ENCODE measurements around the gene MSRB3. TPM values are rescaled to one million over a fixed set of nuclear protein-coding genes. Genes with fewer than 3 reads are reported as not detected.
"Not testable (repeated sequence)": the region's sequence is repeated elsewhere in the genome, so short reads cannot be mapped to it uniquely, and the experiment has no call there.

The MSRB3 gene
- total RNA-seq, 2 donors from 2014 or later, result 3.6 to 14.5 TPM

DNA sequence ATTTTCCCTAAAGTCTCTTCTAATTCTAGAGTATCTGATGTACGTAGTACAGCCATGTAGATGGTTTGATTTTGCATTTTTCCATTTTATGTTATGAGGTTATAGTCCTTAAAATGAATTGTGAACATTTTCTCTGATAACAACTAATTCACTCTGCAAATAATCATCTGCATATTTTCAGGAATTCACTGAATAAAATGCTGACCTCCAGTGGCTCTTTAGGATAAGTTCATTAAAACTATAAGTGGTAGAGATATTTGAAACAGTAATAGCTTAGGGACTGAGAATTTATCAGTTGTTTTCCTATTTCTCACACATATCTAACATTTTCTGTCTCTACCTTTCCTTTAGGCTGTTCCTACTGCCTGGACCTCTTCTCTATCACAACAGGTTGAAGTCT, 4.4 kb downstream of the MSRB3 start:
- Histone ChIP-seq H3K9me3 (no peaks in the 10 kb centered on the region), H3K27ac (no peak overlapping the region), H3K4me3 (no peak overlapping the region), H3K36me3 (replicated peaks in 1 of 2; ENCODE audit: insufficient read depth in 1 of 2, low read depth in 2 of 2) (no peaks in the 10 kb centered on the region), H3K4me1 (peaks cover 8% of the 10 kb centered on the region), H3K27me3 (no peaks in the 10 kb centered on the region)
- DNase-seq (no peak), ATAC-seq (no peak)
- 71 to 88% methylated on average over 1 of the region's 1 CpG for WGBS, 2 donors
- TF ChIP-seq POLR2A (IDR thresholded peaks at IDR 0.05), result no peak
- intact Hi-C loops (cut with DNase I), result no loop called here

DNA sequence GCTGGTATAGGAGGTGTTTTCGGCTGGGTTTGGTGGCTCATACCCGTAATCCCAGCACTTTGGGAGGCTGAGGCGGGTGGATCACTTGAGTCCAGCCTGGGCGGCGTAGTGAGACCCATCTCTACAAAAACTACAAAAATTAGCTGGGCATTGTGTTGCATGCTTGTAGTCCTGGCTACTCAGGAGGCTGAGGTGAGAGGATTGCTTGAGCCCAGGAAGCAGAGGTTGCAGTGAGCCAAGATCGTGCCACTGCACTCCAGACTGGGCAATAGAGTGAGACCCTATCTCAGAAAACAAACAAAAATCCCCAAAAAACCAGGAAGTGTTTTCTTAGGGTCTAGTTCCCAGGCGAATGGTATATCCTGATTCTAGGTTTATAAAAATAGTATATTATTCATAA, 7.0 kb downstream of the MSRB3 start:
- H3K9me3 ChIP-seq; H3K4me3 ChIP-seq; H3K27ac ChIP-seq; H3K27me3 ChIP-seq; H3K4me1 ChIP-seq; ATAC-seq; H3K36me3 ChIP-seq (replicated peaks in 1 of 2; ENCODE audit: insufficient read depth in 1 of 2, low read depth in 2 of 2); DNase-seq; intact Hi-C loops (cut with DNase I): not testable (repeated sequence)
- 84 to 85% methylated on average over 7 of the region's 7 CpGs for WGBS, 2 donors

- Histone ChIP-seq H3K36me3 (replicated peaks in 1 of 2; ENCODE audit: insufficient read depth in 1 of 2, low read depth in 2 of 2) (no peaks in the 10 kb centered on the region), H3K27ac (no peak overlapping the region), H3K4me1 (no peaks in the 10 kb centered on the region), H3K9me3 (no peaks in the 10 kb centered on the region), H3K4me3 (no peak overlapping the region), H3K27me3 (no peaks in the 10 kb centered on the region)
- 80 to 82% methylated on average over 2 of the region's 2 CpGs for WGBS, 2 donors
- DNase-seq (no peak), ATAC-seq (no peak)
- intact Hi-C loops (cut with DNase I), result no loop called here
- TF ChIP-seq POLR2A (IDR thresholded peaks at IDR 0.05), result no peak
- TF ChIP-seq, protein P1, sequence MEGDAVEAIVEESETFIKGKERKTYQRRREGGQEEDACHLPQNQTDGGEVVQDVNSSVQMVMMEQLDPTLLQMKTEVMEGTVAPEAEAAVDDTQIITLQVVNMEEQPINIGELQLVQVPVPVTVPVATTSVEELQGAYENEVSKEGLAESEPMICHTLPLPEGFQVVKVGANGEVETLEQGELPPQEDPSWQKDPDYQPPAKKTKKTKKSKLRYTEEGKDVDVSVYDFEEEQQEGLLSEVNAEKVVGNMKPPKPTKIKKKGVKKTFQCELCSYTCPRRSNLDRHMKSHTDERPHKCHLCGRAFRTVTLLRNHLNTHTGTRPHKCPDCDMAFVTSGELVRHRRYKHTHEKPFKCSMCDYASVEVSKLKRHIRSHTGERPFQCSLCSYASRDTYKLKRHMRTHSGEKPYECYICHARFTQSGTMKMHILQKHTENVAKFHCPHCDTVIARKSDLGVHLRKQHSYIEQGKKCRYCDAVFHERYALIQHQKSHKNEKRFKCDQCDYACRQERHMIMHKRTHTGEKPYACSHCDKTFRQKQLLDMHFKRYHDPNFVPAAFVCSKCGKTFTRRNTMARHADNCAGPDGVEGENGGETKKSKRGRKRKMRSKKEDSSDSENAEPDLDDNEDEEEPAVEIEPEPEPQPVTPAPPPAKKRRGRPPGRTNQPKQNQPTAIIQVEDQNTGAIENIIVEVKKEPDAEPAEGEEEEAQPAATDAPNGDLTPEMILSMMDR (IDR thresholded peaks at IDR 0.05), result no peak
Observed at GRCh38 chr12:65287426-65287825, 8.9 kb downstream of the MSRB3 start.

DNA sequence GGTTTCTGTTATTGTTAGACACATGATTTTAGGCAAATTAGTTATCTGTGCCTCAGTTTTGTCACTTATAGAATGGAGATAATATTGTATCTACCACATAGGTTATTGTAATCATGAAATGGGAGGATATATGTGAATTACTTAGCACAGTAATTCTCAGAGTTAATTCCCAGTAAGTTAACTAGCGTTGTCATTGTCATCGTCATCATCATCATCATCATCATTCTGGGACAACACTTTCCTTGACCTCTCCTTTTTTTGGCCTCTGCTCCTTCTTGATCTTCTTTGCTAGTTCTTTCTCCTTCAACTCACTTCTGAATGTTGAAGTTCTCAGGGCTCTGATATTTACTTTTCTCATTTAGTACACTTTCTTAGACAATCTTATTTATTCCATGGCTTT, 13.8 kb downstream of the MSRB3 start:
- no peak for TF ChIP-seq POLR2A (IDR thresholded peaks at IDR 0.05)
- TF ChIP-seq, protein P1 (IDR thresholded peaks at IDR 0.05), result no peak
- H3K27me3 ChIP-seq, result no peaks in the 10 kb centered on the region
- no peaks in the 10 kb centered on the region for H3K36me3 ChIP-seq (replicated peaks in 1 of 2; ENCODE audit: insufficient read depth in 1 of 2, low read depth in 2 of 2)
- no peak overlapping the region for H3K4me3 ChIP-seq
- H3K27ac ChIP-seq, result no peak overlapping the region
- 80 to 83% methylated on average over 2 of the region's 2 CpGs for WGBS, 2 donors
- intact Hi-C loops (cut with DNase I), result no loop called here
- H3K9me3 ChIP-seq, result no peaks in the 10 kb centered on the region
- DNase-seq (no peak), ATAC-seq (no peak)
- no peaks in the 10 kb centered on the region for H3K4me1 ChIP-seq

DNA sequence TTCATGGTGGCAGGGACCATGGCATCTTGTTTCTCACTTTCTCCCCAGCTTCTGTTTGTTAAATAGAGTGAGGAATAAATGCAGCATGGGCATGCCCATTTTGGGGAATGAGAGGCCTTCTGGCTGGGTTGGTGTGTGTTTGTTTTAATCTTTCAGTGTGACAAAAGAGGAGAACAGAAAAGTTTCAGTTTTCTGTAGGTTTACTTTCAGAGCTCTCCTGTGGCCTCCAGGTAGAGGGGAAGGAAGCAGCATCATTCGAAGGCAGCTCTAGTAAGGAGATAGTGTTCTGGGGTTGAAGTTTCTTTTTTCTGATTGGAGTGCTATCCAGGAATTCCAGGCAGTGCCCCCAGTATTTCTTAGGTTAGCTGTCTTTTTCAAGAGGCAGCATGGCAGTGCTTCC, 15.3 kb downstream of the MSRB3 start:
- Histone ChIP-seq H3K4me1 (no peaks in the 10 kb centered on the region), H3K9me3 (no peaks in the 10 kb centered on the region), H3K27me3 (no peaks in the 10 kb centered on the region), H3K27ac (no peak overlapping the region), H3K4me3 (no peak overlapping the region), H3K36me3 (replicated peaks in 1 of 2; ENCODE audit: insufficient read depth in 1 of 2, low read depth in 2 of 2) (no peaks in the 10 kb centered on the region)
- DNase-seq (no peak), ATAC-seq (no peak)
- no peak for TF ChIP-seq POLR2A (IDR thresholded peaks at IDR 0.05)
- TF ChIP-seq, protein P1 (IDR thresholded peaks at IDR 0.05), result no peak
- WGBS, 2 donors, result 54 to 67% methylated on average over 1 of the region's 1 CpG
- intact Hi-C loops (cut with DNase I), result no loop called here

DNA sequence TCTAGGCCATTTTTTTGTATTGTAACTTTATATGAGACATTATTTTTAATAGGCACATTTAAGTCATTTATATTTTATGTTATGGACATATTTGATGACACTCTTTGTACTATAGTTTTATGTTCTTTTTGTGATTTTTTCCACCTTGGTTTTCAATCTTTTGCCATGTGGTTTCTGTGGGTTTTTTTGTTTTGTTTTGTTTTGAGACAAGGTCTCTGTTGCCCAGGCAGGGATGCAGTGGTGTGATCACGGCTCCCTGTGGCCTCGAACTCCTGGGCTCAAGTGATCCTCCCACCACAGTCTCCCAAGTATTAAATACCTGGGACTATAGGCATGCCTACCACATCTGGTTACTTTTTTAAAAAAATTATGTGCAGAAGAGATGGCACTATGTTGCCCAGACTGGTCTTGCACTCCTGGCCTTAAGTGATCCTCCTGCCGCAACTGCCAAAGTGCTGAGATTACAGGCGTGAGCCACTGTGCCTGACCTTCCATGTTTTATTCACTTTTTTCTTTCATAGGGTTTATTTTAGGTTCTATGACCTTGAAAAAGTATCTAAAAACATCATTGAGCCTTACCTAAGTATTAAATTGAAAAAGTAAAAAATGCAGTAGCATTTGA, 16.3 kb downstream of the MSRB3 start:
- intact Hi-C loops (cut with DNase I), result no loop called here
- DNase-seq, result no peak
- H3K27ac ChIP-seq, result no peak overlapping the region
- no peaks in the 10 kb centered on the region for H3K9me3 ChIP-seq
- no peak overlapping the region for H3K4me3 ChIP-seq
- no peaks in the 10 kb centered on the region for H3K4me1 ChIP-seq
- WGBS, 2 donors, result 84 to 85% methylated on average over 4 of the region's 4 CpGs
- H3K27me3 ChIP-seq, result no peaks in the 10 kb centered on the region
- no peak for ATAC-seq
- no peaks in the 10 kb centered on the region for H3K36me3 ChIP-seq (replicated peaks in 1 of 2; ENCODE audit: insufficient read depth in 1 of 2, low read depth in 2 of 2)
- TF ChIP-seq, protein P1 (IDR thresholded peaks at IDR 0.05), result no peak
- TF ChIP-seq POLR2A (IDR thresholded peaks at IDR 0.05), result no peak

Data from body of pancreas (tissue), 4 donors.